DOHH2 (cell line): ENCODE results near the gene ZNF526.
"Not testable (repeated sequence)": the region's sequence is repeated elsewhere in the genome, so short reads cannot be mapped to it uniquely, and the experiment has no call there.

Experiments
- H3F3A ChIP-seq: fragments of 200-600 bp; sonication (generic), shearing (Covaris generic); 2 replicates; pipeline ENCODE4 v1.6.0; 2016; ENCODE audit warnings: antibody characterized with exemption, mild to moderate bottlenecking; ENCODE audit not compliant: control insufficient read depth, insufficient read depth
- H3K27ac ChIP-seq: fragments of 200-600 bp; sonication (generic); 2 replicates; pipeline ENCODE4 v1.5.1; 2014; ENCODE audit warnings: low read depth, mild to moderate bottlenecking, low read length, moderate library complexity
- H3K27me3 ChIP-seq: fragments of 200-600 bp; sonication (generic); 2 replicates; pipeline ENCODE4 v1.6.1; 2014; ENCODE audit warnings: mild to moderate bottlenecking, low read length, mixed read lengths; ENCODE audit not compliant: control insufficient read depth
- H3K36me3 ChIP-seq: fragments of 200-600 bp; sonication (generic); 2 replicates; pipeline ENCODE4 v1.6.1; 2014; ENCODE audit warnings: mild to moderate bottlenecking, low read length, moderate library complexity, mixed read lengths; ENCODE audit not compliant: control insufficient read depth
- H3K4me1 ChIP-seq: fragments of 200-600 bp; sonication (generic); 2 replicates; pipeline ENCODE4 v1.6.1; 2014; ENCODE audit warnings: mild to moderate bottlenecking, low read length, mixed read lengths; ENCODE audit not compliant: control insufficient read depth
- H3K4me2 ChIP-seq: fragments of 200-600 bp; sonication (generic); 2 replicates; pipeline ENCODE4 v1.6.0; 2014; ENCODE audit warnings: mild to moderate bottlenecking, low read length, moderate library complexity
- H3K4me3 ChIP-seq: fragments of 200-600 bp; sonication (generic); 2 replicates; pipeline ENCODE4 v1.5.1; 2014; ENCODE audit warnings: mild to moderate bottlenecking, low read length, mixed read lengths
- H3K79me2 ChIP-seq: fragments of 200-600 bp; sonication (generic); 2 replicates; pipeline ENCODE4 v1.6.1; 2014; ENCODE audit warnings: mild to moderate bottlenecking, low read length, mixed read lengths; ENCODE audit not compliant: control insufficient read depth
- H3K9me2 ChIP-seq: fragments of 200-600 bp; sonication (generic); replicated peaks from 2 replicates; pipeline ENCODE4 v1.6.1; 2014; ENCODE audit warnings: mild to moderate bottlenecking, low read length, mixed read lengths; ENCODE audit not compliant: control insufficient read depth
- H3K9me3 ChIP-seq: fragments of 200-600 bp; sonication (generic); 2 replicates; pipeline ENCODE4 v1.6.1; 2014; ENCODE audit warnings: antibody characterized with exemption, low read length, mixed read lengths; ENCODE audit not compliant: control insufficient read depth, insufficient read depth
- H4K20me1 ChIP-seq: fragments of 200-600 bp; sonication (generic); 2 replicates; pipeline ENCODE4 v1.6.0; 2014; ENCODE audit warnings: low read depth, mild to moderate bottlenecking, antibody characterized with exemption, low read length, moderate library complexity; ENCODE audit not compliant: control insufficient read depth, insufficient read depth
- CTCF ChIP-seq: fragments of 200-600 bp; sonication (generic); IDR thresholded peaks from one replicate; pipeline ENCODE4 v1.5.1; 2014; ENCODE audit warnings: antibody characterized with exemption, mild to moderate bottlenecking, low read depth, low read length; ENCODE audit not compliant: poor library complexity, severe bottlenecking
- EZH2phosphoT487 ChIP-seq: fragments of 200-600 bp; sonication (generic); IDR thresholded peaks from 2 replicates; pipeline ENCODE4 v1.6.1; 2017; ENCODE audit warnings: borderline replicate concordance, mild to moderate bottlenecking, antibody characterized with exemption, low read length, moderate library complexity, mixed read lengths

Gene ZNF526

DNA sequence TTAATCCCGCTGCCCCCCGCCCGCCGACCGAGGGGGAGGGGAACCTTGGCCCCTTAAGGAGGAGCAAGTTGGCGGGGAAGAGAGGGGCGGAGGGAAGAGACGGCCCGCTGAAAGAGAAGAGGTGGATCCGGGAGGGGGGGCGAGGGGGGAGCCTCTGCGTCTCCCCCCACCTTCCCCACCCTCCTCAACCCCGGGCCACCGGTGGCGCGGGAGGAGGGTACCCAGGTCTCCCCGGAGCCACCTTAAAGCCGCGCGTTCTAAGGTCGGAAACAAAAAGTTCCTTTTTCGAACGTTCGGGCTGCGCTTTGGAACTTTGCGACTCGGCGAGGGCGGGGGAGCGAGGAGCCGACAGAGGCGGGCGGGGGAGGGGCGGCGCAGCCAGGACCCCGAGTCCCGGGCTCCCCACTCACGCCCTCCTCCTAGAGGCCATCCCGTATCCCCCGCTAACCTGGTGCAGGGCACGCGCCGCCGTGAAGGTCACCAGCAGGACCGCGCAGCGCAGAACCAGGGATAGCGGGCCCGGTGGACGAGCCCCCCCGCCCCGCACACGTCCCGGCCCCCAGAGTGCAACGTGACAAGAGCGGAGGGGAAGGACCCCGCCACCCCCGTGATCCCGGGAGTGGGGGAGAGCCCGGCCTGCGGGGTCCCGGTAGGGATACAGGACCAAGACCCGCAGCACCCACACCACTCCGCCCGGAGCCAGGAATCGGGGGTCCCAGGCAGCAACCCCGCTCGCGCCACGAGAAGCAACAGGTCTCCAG is 34.2 kb downstream of the ZNF526 start:
- peak overlapping the region; percentile 72 for H3K4me2 ChIP-seq
- no peaks in the 10 kb centered on the region for H3K9me2 ChIP-seq
- no peaks in the 10 kb centered on the region for H3F3A ChIP-seq
- peaks cover 10% of the 10 kb centered on the region for H3K27me3 ChIP-seq
- peak overlapping the region; percentile 93 for H3K4me3 ChIP-seq
- H4K20me1 ChIP-seq, result no peaks in the 10 kb centered on the region; the same call in 1 of the 2 replicates
- no peaks in the 10 kb centered on the region for H3K9me3 ChIP-seq
- H3K79me2 ChIP-seq, result peaks cover 52% of the 10 kb centered on the region
- TF ChIP-seq CTCF (peak; percentile 17), EZH2phosphoT487 (no peak)
- H3K4me1 ChIP-seq, result peaks cover 29% of the 10 kb centered on the region
- peak overlapping the region; percentile 80 for H3K27ac ChIP-seq
- H3K36me3 ChIP-seq, result peaks cover 40% of the 10 kb centered on the region

DNA sequence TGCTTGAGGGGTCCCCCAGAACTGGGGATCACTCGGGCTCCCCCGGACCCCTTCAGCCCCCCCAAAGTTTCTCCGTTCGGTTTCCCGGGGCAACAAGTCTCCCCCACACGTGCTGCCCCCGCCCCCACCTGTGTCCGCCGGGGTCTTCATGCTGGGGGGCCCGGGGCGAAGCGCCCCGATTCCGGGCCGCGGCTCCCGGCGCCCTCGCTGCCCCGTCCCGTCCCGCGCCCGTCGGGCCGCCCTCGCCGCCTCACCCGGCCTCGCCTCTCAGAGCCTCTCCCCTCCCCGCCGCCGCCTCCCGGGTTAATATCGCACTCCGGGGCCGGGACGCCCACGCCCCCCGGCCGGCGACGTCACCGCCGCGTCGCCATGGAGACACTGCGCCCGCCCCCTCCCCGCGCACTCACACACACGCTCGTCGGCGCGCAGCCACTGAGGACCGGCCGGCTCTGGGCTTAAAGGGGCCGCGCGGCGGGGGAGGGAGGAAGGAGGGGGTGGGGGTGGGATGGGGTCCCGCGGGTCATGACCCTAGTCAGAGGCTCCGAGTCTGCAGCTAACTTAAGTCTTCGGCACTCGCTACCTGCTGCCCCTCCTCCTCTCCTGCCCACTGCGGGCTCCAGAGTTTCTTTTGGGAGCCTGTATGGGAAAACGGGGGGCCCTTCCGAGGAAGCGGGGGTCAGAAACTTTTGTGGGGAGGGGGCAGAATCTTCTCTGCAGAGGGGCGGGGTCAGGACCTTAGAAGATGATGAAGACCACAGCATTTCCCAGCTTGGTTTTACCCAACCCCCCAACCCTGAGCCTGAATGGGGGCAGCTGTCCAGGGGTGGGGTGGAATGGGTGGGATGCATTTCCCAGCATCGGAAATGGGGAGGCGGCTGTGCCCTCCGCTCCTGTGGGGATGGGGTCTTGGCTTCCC is 35.0 kb downstream of the ZNF526 start, which contains the start of gene ERF:
Gene ERF (minus strand): TSS at position 279 of the 916 bp plus-strand sequence. CDS start 129 bp downstream, at position 150.
- peak within 1 kb of the TSS; percentile 74 for H3K4me2 ChIP-seq
- H3K9me3 ChIP-seq, result no peaks in the 10 kb centered on the region
- peaks cover 32% of the 10 kb centered on the region for H3K36me3 ChIP-seq
- peaks cover 29% of the 10 kb centered on the region for H3K4me1 ChIP-seq
- no peaks in the 10 kb centered on the region for H3F3A ChIP-seq
- TF ChIP-seq CTCF (no peak), EZH2phosphoT487 (no peak)
- H3K4me3 ChIP-seq, result peak within 1 kb of the TSS; percentile 93
- peaks cover 10% of the 10 kb centered on the region for H3K27me3 ChIP-seq
- H4K20me1 ChIP-seq, result no peaks in the 10 kb centered on the region; the same call in 1 of the 2 replicates
- H3K9me2 ChIP-seq, result no peaks in the 10 kb centered on the region
- peaks cover 45% of the 10 kb centered on the region for H3K79me2 ChIP-seq
- H3K27ac ChIP-seq, result peak within 1 kb of the TSS; percentile 80

DNA sequence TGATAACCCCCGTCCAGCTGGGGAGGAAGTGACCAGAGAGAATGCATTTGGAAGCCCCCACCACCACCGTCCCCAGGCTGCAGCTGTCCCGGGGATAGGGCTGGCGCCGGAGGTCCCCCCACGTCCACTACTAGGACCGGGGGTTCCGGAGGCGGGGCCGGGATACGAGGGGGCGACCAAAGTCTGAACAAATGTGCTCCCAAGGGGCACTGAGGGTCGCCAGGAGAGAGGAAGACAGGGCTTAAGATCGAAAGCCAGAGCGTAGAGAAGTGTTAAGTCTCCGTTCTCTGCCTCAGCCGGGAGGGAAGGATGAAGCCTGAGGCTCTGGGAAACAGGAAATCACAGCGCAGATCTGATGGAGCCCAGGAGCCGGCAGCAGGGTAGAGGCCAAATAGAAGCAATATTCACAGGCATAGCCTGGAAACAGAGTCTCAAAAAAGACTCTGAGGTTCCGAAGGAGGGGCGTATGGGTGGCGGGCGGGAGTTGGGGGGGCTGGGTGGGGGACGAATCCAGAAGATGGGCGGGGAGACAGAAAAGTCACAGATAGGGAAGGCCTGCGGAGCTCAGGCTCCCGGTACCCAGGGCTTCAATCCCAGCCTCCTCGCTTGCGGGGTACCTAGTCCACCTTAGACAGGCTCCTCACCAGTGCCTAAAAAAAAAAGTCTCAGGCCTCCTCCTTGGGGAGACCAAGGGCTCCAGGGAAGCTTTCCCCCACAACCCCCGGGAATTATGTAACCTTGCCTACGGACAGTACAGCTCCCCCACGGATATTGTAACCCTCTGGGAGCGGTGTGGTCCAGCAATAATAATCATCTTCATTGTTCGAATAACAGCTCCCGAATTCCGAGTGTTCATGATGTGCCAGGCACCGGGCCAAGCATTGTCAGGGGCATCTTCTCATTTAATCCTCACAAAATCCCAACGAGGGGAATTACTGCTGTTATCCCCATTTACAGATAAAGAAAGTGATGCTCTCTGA is 35.9 kb downstream of the ZNF526 start:
- H3K4me2 ChIP-seq, result peak overlapping the region; percentile 74
- no peaks in the 10 kb centered on the region for H3F3A ChIP-seq
- peaks cover 12% of the 10 kb centered on the region for H3K27me3 ChIP-seq
- H3K36me3 ChIP-seq, result peaks cover 23% of the 10 kb centered on the region
- peaks cover 24% of the 10 kb centered on the region for H3K4me1 ChIP-seq
- H3K9me3 ChIP-seq, result no peaks in the 10 kb centered on the region
- no peaks in the 10 kb centered on the region; the same call in 1 of the 2 replicates for H4K20me1 ChIP-seq
- TF ChIP-seq EZH2phosphoT487 (no peak), CTCF (no peak)
- H3K9me2 ChIP-seq, result no peaks in the 10 kb centered on the region
- H3K27ac ChIP-seq, result no peak overlapping the region
- peaks cover 36% of the 10 kb centered on the region for H3K79me2 ChIP-seq
- H3K4me3 ChIP-seq, result peak overlapping the region; percentile 74

GRCh38 chr19:42257842-42258241 is 37.7 kb downstream of the ZNF526 start:
- not testable (repeated sequence) for H3K4me2 ChIP-seq, H4K20me1 ChIP-seq, H3K9me3 ChIP-seq, H3K9me2 ChIP-seq, H3K27ac ChIP-seq, H3F3A ChIP-seq, H3K4me3 ChIP-seq
- Histone ChIP-seq H3K4me1 (peaks cover 10% of the 10 kb centered on the region), H3K27me3 (peaks cover 15% of the 10 kb centered on the region), H3K36me3 (peaks cover 15% of the 10 kb centered on the region), H3K79me2 (peaks cover 19% of the 10 kb centered on the region)
